K562 (cell line): ENCODE results near the gene ITPA. TPM values are rescaled to one million over a fixed set of nuclear protein-coding genes. Genes with fewer than 3 reads are reported as not detected.

ENCODE experiments used
- ATF2 ChIP-seq: sonication (generic); formaldehyde crosslinking; IDR thresholded peaks from 2 replicates; pipeline ENCODE4 v1.8.1; 2022; ENCODE audit warnings: missing genetic modification reagents
- BACH1 ChIP-seq: fragments of 200-800 bp; sonication (Bioruptor generic); IDR thresholded peaks from 2 replicates; pipeline ENCODE4 v1.6.1; 2016; ENCODE audit warnings: missing genetic modification characterization, missing compliant biosample characterization
- DPF2 ChIP-seq: fragments of 450-650 bp; IDR thresholded peaks from 2 replicates; pipeline ENCODE4 v1.6.1; 2016
- L3MBTL2 ChIP-seq: fragments of 450-650 bp; IDR thresholded peaks from 2 replicates; pipeline ENCODE4 v1.6.1; 2016; ENCODE audit warnings: mild to moderate bottlenecking, moderate library complexity
- POLR2B ChIP-seq: fragments of 450-650 bp; IDR thresholded peaks from 2 replicates; pipeline ENCODE4 v1.6.1; 2018; ENCODE audit warnings: low read depth; ENCODE audit not compliant: partially characterized antibody
- SMARCC2 ChIP-seq: fragments of 450-650 bp; IDR thresholded peaks from 2 replicates; pipeline ENCODE4 v1.6.1; 2017; ENCODE audit warnings: antibody characterized with exemption, moderate library complexity, mild to moderate bottlenecking, low read depth
- SUPT5H ChIP-seq: fragments of 450-650 bp; IDR thresholded peaks from 2 replicates; pipeline ENCODE4 v1.6.1; 2016
- TGIF2 ChIP-seq: sonication (generic); formaldehyde crosslinking; IDR thresholded peaks from 2 replicates; pipeline ENCODE4 v1.8.1; 2022; ENCODE audit warnings: mild to moderate bottlenecking, missing genetic modification reagents, moderate library complexity
- VEZF1 ChIP-seq: fragments of 200-800 bp; sonication (Bioruptor generic); IDR thresholded peaks from 2 replicates; pipeline ENCODE4 v1.6.1; 2017; ENCODE audit warnings: missing genetic modification characterization, missing compliant biosample characterization
- polyA plus RNA-seq, 8 experiments: library from polyadenylated mRNA; depleted of rRNA in 4 of 8; stranded (reverse) in 5 of 8; unstranded in 3 of 8; fragments of >200 nt; fragmentation: Nextera tagmentation in 2 of 8; fragmentation: Illumina TruSeq in 1 of 8; extraction: Ambion mirVana in 2 of 8; extraction: Trizol in 1 of 8; gene quantifications; 2 replicates each; pipeline versions ENCODE4 v1.2.1 to v1.2.3, GENCODE V29; 2011 to 2014; ENCODE audit warnings: inconsistent platforms in 1 of 8, missing spikeins in 1 of 8
- total RNA-seq, 7 experiments: library from RNA; depleted of rRNA in 6 of 7; stranded (reverse); fragments of >200 nt in 6 of 7; fragmentation: Illumina TruSeq in 2 of 7; extraction: Trizol in 2 of 7; gene quantifications; 2 replicates each; pipeline versions ENCODE4 v1.2.1 to v1.2.3, GENCODE V29; 2011 to 2021; ENCODE audit warnings: low replicate concordance in 1 of 7

Gene ITPA
- total and polyA plus RNA-seq, 9 of the 15 experiments (the other 6 are each of a cell fraction or from before 2014, with no cell fraction given): 5.0 to 79.7 (median 36.7) TPM

- TF ChIP-seq VEZF1 (CRISPR knock-in tag) (peak; percentile 33; the same call in 1 of the 2 replicates), POLR2B (peak; percentile 70), ATF2 (CRISPR knock-in tag) (no peak), BACH1 (tag) (no peak), L3MBTL2 (0 out of 2 replicates have a peak, but pooled peaks have one; percentile 17), SUPT5H (peak; percentile 85), DPF2 (no peak), SMARCC2 (no peak), TGIF2 (CRISPR knock-in tag) (no peak)
- TF ChIP-seq, all 486 proteins: peak for 68
These were observed at the start of gene ITPA (continued) for GRCh38 chr20:3209257-3209945.
